ENCODE data around the gene MAP4K2.
A peak's percentile ranks its signal among the peaks of the same experiment; 100 is the strongest.

Gene MAP4K2

GRCh38 chr11:64790205-64791095, 12.6 kb downstream of the MAP4K2 start:
- DNase-seq = no peak

- no peak for DNase-seq
Observed at GRCh38 chr11:64789331-64790204, 13.4 kb downstream of the MAP4K2 start.

- no peak for DNase-seq
Observed at GRCh38 chr11:64788321-64789215, 14.4 kb downstream of the MAP4K2 start.

GRCh38 chr11:64787526-64788320, 15.3 kb downstream of the MAP4K2 start:
- peak; percentile 66 to 70 for DNase-seq

DNA sequence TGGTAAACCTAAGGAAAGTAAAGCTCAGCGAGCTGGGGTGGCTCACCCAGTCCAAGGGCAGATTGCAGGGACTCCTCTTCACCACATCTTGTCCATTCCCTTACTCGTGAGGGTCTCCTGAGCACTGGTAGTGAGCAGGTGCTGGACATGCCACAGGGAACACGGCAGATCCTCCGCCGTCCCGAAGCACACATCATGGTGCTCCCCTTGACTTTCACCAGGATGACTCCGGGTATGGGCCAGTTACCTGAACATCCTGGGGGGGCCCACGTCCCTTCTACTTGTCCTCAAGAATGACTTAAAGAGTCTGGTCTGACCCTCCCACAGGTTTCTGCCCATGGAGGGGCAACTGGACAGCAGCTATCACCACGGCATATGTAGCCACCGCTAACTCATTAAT, 16.7 kb downstream of the MAP4K2 start:
- no peak for DNase-seq

DNA sequence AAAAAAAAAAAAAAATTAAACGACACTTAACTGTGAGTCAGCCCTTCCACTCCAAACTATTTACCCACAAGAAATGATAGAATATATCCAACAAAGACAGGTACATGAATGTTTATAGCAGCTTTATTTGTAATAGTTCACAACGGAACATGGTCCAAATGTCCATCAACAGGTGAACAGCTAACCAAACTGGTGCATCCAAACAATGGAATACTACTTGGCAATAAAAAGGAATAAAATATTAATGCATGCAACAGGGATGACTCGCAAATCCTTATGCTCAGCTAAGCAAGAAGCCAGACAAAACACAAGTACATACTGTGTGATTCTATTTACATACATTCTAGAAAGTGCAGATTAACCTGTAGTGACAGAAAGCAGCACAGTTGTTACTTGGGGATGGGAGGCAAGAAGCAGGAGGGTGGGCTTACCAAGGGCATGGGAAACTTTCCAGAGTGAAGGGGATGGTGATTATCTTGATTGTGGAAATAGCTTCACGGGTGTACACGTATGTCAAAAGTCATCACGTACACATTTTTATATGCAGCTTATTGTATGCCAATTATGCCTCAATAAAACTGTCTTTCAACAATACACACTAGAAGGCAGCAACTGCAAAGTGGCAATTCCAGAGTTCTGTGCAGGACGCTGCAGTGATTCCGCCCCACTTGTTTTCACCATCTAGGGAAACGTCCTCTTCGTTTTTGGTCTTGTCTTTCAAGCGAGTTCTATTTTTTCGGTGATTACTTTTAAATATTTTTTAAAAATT, 18.0 kb downstream of the MAP4K2 start:
- no peak for DNase-seq

DNA sequence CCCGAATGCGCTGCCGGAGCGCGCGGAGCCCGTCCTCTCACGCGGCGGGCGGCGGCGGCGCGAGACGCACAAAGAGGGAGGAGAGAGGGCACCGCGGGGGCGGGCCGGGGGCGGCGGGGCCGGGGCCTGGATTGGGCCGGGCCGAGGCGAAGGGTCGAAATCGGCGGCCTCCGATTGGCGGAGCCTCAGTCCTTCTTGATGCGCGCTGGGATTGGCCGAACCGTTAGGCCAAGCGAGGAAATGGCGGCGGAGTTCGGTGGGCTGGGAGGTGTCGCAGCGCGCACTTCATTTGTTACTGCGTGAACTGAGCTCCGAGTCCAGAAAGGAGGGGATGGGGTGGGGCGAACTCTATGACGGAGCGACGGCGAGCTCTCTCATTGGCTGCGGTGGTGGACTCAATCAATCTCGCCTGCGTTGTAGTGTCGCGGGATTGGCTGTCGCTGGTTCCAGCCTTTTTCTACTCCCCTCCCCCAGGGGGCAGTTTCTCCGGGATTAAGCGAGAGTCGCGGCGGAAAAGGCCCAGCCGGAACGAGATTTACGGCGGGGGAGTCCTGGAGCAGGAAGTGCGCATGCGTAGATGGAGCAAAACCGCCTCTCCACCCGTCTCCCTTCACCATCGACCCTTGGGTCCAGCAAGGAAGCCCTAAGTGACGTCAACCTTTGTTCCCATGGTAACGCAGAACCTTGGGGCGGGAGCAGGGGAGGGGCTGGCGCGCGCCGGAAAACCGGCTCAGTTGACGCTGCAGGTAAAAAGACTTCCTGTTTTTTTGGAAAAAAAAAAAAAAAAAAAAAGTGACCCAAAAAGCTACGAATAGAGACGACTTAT, 24.3 kb downstream of the MAP4K2 start, which contains the start of gene SF1:
Gene SF1, minus strand, starts transcription at position 70 of the 826 bp plus-strand sequence. CDS start 150 bp downstream, outside the sequence.
- DNase-seq = peak; percentile 100

- no peak for DNase-seq
Observed at GRCh38 chr11:64778223-64778472, 24.9 kb downstream of the MAP4K2 start.

DNA sequence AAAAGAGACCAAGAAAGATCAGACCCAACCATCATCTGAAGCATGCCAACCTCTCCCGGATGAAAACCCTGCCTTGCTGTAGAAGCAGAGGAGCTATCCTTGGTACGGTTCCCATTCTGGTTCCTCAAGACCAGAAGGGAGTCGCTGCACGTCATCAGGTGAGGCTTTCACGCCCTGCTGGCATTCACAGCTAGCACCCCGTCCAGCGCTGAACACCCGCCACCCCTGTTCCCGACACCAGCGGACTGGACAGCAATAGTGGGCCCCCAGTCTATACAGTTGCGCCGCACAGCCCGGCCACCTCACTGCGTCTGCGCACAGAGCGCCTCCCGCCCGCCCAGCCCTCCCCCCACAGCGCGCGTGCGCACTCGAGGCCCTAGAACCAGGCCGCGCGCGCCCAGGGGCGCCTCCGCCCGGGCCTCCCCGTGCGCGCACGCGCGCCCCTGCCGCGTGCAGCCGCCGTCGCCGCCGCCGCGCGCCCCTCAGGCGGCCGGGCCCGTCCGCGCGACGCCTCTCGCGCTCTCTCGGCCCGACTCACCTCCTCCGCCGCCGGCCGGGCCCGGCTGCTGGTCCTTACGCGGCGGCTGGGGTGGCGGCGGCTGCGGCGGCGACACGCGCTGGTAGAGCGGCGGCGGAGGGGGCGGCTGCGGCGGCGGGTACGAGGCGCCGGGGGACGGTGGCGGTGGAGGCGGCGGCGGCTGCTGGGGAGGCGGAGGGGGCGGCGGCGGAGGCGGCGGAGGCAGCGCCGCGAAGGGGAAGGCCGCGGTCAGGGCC, 25.4 kb downstream of the MAP4K2 start:
- peak; percentile 70 to 88 for DNase-seq

- DNase-seq = no peak
Observed at GRCh38 chr11:64776875-64777274, 26.1 kb downstream of the MAP4K2 start.

GRCh38 chr11:64776425-64776824, 26.6 kb downstream of the MAP4K2 start:
- DNase-seq = no peak

DNA sequence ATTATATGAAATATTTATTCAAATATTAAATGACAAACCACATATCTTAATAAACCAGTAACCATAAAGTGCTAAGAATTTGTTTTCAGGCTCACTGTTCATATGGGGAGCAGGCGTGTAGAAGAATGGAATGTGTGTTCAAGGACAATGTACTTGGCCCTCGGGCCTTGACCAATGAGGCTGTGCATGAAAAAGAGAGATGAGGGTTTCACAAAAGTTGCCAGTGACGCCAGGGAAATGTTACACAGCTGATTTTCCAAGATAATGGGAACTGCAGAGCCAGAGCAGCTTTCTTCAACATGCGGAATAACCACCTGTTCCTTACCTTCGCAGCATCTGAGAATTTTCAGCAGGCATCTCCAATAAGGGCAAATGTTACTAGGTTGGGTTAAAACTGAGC, 28.9 kb downstream of the MAP4K2 start:
- no peak for DNase-seq

GRCh38 chr11:64772303-64773018, 30.6 kb downstream of the MAP4K2 start:
- DNase-seq = peak; percentile 49 to 70

DNA sequence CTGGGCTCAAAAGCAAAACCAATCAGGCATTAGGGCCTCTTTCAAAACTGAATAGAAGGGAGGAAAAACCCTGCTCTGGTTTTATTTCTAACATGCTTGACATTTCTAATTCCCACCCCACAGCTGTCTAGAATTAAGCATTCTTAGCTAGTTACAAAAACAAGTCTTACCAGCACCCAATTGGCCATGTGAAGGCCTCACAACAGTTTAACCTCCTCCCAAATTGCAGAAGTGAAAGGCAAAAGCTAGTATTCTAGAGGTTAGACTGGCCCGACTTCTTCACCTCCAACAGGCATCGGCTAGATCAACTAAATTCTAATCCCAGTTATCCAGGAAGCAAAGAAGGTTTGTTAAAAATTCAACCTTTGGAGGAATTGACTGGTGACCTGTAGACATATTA, 31.2 kb downstream of the MAP4K2 start:
- DNase-seq = peak; percentile 30 to 62

DNA sequence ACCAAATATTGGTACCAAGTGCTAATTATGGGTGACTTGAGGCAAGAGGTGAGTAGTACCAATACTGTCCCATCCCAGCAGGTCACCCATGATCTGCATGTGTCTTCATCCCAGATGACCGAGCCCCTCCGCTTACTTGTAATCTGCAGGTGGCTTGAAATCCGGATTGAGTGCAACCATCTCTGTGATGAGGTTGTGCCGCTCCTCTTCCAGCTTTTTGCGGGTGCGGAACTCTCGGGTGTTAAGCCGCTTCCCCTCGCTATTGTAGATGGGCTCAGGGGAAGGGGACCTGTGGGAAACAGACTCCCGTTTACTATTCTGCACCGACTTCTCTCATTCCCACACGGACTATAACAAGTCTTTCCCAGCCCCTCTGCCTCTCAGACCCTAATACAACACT, 32.9 kb downstream of the MAP4K2 start:
- no peak for DNase-seq

- DNase-seq = no peak
Observed at GRCh38 chr11:64769283-64769682, 33.7 kb downstream of the MAP4K2 start.

DNA sequence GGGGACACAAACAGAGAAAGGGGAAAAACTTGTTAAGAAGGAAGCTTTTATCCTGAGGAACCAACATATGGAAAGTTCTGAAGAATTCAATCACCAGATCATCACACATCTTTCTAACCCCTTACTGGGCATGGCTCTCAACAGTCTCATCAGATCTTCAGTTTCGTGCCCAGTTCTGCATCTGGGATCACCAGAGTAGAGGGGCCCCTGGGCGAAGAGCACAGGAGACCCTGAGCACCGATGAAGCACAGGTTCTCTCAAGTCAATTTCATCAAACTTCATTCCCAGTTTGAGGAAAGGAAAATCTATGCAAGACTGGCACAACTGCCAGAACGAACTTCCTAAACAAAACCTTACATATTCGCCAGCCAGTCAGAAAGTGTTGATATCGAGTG, 34.7 kb downstream of the MAP4K2 start:
- DNase-seq = no peak

All from inflammatory macrophage (primary cell).